SU-DHL-6 (cell line): ENCODE results near the gene NR1I2.

Experiments
- EZH2phosphoT487 ChIP-seq: fragments of 200-600 bp; sonication (generic), shearing (Covaris generic); conservative IDR thresholded peaks from 2 replicates; pipeline ENCODE4 v1.6.1; 2018; ENCODE audit warnings: mild to moderate bottlenecking, antibody characterized with exemption, low read length, moderate library complexity, mixed read lengths
- TF ChIP-seq, protein P1 (sequence below): fragments of 200-600 bp; sonication (generic); IDR thresholded peaks from one replicate; pipeline ENCODE4 v1.5.1; 2017; ENCODE audit warnings: antibody characterized with exemption, mild to moderate bottlenecking, low read length, moderate library complexity; ENCODE audit not compliant: insufficient read depth, poor library complexity, severe bottlenecking

GRCh38 chr3:119800844-119801243 is 18.9 kb downstream of the NR1I2 start:
- TF ChIP-seq, protein P1, sequence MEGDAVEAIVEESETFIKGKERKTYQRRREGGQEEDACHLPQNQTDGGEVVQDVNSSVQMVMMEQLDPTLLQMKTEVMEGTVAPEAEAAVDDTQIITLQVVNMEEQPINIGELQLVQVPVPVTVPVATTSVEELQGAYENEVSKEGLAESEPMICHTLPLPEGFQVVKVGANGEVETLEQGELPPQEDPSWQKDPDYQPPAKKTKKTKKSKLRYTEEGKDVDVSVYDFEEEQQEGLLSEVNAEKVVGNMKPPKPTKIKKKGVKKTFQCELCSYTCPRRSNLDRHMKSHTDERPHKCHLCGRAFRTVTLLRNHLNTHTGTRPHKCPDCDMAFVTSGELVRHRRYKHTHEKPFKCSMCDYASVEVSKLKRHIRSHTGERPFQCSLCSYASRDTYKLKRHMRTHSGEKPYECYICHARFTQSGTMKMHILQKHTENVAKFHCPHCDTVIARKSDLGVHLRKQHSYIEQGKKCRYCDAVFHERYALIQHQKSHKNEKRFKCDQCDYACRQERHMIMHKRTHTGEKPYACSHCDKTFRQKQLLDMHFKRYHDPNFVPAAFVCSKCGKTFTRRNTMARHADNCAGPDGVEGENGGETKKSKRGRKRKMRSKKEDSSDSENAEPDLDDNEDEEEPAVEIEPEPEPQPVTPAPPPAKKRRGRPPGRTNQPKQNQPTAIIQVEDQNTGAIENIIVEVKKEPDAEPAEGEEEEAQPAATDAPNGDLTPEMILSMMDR: no peak
- TF ChIP-seq EZH2phosphoT487: no peak
